HG02759 (cell line): ENCODE data around the gene SLCO1B3.
"Not testable (repeated sequence)": the region's sequence is repeated elsewhere in the genome, so short reads cannot be mapped to it uniquely, and the experiment has no call there.

Experiments
- ATAC-seq: cut with Tn5 transposase; IDR thresholded peaks from one replicate; pipeline ENCODE4 v1.9.1; 2021; ENCODE audit warnings: mild to moderate bottlenecking, moderate library complexity; ENCODE audit not compliant: unreplicated experiment

The SLCO1B3 gene

DNA sequence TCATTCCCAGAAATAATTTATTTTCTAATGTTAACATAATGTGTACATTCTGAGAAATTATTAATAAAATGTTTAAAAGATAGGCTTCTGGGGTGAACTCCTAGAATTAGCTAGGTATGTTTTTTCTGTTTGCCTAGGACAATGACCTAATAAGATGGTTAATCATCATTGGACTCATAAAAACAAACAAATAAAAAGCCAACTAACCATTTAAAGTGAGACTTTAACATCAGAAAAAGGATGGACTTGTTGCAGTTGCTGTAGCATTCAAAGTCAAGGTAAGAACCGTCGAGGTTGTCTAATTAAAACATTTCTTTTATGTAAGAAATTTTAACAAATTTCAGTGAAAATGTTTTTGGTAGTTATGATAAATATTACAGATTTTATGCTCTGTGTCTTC lies at the start of gene SLCO1B3:
TSS of gene SLCO1B3 (plus strand) at position 219 of the 400 bp plus-strand sequence. CDS start 5,034 bp downstream, outside the sequence.
- ATAC-seq: no peak

DNA sequence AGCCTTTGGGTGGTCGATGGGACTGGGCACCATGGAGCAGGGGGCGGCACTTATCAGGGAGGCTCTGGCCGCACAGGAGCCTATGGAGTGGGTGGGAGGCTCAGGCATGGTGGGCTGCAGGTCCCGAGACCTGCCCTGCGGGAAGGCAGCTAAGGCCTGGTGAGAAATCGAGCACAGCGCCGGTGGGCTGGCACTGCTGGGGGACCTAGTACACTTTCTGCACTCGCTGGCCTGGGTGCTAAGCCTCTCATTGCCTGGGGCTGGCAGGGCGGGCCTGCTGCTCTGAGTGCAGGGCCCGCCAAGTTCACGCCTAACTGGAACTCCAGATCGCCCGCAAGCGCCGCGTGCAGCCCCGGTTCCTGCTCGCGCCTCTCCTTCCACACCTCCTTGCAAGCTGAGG lies 33.1 kb upstream of the SLCO1B3 start:
- ATAC-seq: no peak

GRCh38 chr12:20778969-20779368 lies 31.5 kb upstream of the SLCO1B3 start:
- ATAC-seq: no peak

- not testable (repeated sequence) for ATAC-seq
Measured at GRCh38 chr12:20779971-20780370, 30.5 kb upstream of the SLCO1B3 start.

DNA sequence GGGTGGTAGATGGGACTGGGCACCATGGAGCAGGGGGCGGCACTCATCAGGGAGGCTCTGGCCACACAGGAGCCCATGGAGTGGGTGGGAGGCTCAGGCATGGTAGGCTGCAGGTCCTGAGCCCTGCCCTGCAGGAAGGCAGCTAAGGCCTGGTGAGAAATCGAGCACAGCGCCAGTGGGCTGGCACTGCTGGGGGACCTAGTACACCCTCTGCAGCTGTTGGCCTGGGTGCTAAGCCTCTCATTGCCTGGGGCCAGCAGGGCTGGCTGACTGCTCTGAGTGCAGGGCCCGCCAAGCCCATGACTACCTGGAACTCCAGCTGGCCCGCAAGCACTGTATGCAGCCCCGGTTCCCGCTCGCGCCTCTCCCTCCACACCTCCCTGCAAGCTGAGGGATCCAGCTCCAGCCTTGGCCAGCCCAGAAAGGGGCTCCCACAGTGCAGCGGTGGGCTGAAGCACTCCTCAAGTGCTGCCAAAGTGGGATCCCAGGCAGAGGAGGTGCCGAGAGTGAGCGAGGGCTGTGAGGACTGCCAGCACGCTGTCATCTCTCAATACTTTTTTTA lies 26.6 kb upstream of the SLCO1B3 start:
- ATAC-seq: not testable (repeated sequence)

DNA sequence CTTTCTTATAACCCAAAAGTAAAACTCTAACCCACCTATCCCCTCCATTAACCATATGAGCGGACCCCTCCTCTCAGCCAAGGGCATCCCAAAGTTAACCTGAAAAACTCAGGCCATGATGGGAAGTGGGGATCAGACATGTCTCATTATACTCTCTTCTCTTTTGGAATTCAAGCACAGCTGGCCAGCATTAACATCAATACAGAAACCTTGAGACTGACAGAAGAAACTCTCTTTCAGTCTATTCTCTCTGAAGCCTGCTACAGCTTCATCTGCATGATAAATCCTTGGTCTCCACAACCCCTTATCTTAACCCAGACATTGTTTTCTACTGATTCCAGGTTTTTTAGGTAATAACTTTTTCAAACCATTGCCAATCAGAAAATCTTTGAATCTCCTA lies 17.5 kb upstream of the SLCO1B3 start:
- ATAC-seq: no peak

DNA sequence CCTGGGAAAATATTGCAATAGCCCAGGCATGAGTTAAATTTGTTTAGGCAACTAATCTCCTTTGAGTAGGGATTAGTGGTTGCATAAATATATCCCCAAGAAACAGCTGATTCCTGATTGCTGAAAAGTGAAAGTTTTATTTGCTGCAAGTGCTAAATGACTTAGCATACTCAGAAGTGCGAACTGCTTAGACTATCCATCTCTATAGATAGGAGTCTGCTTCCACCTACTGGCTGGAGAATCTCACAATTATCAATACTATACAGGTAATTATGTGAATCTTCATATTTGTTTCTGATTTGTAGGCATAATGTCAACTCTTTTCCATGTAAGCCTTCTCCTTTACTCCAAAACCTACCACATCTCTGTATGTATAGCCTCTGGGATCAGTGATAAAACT lies 12.0 kb upstream of the SLCO1B3 start:
- ATAC-seq: no peak

DNA sequence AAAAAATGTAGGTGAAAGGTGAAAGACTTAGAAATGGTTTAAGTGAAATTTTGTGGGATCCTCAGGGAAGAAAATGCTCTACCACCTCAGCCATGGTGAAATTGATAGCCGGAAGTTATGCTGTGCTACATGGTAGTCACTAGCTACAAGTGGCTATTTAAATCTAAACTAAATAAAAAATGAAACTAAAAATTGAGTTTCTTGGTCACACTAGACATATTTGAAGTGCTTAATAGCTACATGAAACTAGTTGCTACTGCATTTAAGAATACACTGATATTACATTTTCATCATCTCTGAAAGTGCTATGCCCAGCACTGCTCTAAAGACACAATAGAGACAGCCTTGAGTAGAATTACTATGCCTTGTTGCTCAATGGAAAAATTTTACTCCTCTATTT lies 10.3 kb upstream of the SLCO1B3 start:
- ATAC-seq: no peak

DNA sequence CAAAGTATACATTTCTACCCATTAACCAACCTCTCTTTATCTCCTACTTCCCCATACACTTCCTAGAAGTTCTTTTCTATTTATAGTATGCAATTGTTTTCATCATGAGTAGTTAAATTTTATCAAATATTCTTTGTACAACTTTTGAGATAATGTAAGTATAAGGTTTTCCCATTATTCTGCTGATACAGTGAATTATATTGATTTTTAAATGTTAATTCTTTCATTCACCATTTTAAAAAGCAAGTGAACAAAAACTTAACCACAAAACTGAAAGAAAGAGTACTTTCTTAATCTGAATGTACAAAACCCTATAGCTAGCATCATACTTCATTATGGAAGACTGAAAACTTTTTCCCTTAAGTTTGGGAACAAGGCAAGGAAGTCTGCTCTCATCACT lies 9.5 kb upstream of the SLCO1B3 start:
- no peak for ATAC-seq

- no peak for ATAC-seq
Measured at GRCh38 chr12:20805921-20806320, 4.6 kb upstream of the SLCO1B3 start.

GRCh38 chr12:20807192-20808080 lies 3.1 kb upstream of the SLCO1B3 start:
- ATAC-seq: no peak

DNA sequence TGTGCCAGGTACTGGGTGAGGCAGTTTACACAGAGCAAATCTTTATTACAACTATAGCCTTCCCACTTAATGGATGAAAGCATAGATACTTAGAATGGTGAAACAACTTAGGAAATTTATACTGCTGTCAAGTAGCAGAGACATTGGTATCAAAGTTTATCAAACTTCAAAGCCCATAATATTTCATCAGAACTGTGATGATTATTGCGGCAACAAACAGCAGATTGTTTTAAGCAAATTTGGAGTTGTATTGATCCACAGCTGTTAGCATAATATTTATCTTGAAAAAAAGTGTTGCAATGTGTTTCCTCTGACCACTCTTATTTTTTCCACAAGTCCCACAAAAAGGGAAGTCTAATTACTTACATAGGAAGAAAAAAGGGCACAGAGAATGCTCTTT lies 2.0 kb upstream of the SLCO1B3 start:
- no peak for ATAC-seq

DNA sequence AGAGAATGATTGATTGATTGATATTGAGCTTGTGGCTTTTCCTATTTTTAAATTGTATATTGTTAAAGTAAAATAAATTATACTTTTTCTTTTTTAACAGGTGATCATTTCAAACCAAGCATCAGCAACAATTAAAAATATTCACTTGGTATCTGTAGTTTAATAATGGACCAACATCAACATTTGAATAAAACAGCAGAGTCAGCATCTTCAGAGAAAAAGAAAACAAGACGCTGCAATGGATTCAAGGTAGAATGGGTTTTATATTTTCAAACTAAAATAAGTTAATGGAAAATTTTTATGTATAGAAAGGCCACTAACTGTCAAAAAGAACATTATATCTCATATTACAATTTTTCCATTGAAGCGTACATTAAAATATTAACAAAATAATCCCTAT lies 5.1 kb downstream of the SLCO1B3 start:
- ATAC-seq: no peak

DNA sequence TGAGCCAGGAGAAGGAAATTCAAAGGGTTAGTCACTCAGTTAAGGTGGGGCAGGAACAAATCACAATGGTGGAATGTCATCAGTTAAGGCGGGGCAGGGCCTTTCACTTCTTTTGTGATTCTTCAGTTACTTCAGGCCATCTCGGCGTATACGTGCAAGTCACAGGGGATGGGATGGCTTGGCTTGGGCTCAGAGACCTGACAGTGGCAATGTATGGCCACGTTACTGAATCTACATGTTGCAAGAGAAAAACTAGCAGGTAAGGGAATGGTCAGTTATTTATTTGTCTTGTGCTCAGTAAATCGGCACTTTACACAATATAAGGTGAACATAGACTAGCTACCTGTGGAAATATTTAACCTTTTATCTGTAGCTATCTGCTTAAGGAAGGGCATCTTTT lies 11.9 kb downstream of the SLCO1B3 start:
- ATAC-seq: no peak

- ATAC-seq: no peak
Measured at GRCh38 chr12:20822925-20823324, 12.4 kb downstream of the SLCO1B3 start.

- ATAC-seq: no peak
Measured at GRCh38 chr12:20829919-20830318, 19.4 kb downstream of the SLCO1B3 start.

GRCh38 chr12:20830456-20830855 lies 20.0 kb downstream of the SLCO1B3 start:
- no peak for ATAC-seq

GRCh38 chr12:20832911-20833310 lies 22.4 kb downstream of the SLCO1B3 start:
- no peak for ATAC-seq

- no peak for ATAC-seq
Measured at GRCh38 chr12:20852649-20853048, 42.1 kb downstream of the SLCO1B3 start.

GRCh38 chr12:20863056-20863455 lies 52.6 kb downstream of the SLCO1B3 start:
- no peak for ATAC-seq

DNA sequence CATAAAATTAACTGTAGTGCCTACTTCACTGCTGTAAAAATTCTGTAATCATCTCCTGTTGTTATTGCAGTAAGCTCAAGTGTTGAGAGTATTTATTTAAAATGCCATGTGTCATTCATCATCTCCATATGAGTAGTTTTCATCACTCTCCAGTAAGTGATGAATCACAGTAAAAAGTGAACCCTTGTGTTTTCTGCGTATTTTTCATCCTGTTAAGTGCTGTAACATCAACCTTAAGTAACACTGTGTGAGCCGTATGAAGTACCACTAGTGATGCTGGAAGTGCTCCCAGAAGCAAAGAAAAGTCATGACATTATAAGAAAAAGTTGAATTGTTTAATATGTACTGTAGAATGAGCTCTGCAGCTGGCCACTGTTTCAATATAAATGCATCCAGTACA lies 55.4 kb downstream of the SLCO1B3 start:
- no peak for ATAC-seq

GRCh38 chr12:20868277-20868676 lies 57.8 kb downstream of the SLCO1B3 start:
- ATAC-seq: no peak
